Caco-2 (cell line): ENCODE results near the gene CNTN6. TPM values are rescaled to one million over a fixed set of nuclear protein-coding genes. Genes with fewer than 3 reads are reported as not detected.

Experiments used
- BruUV-seq: library from RNA; stranded (reverse); fragments of 400-500 nt; replicated peaks from 2 replicates; lab custom pipeline; 2021; lab: Mats Ljungman, UMichigan
- CTCF ChIA-PET: fragments of 300-600 bp; sonication (Branson Sonifier 250); formaldehyde crosslinking; loops from one replicate; lab custom pipeline; 2022; ENCODE audit warnings: antibody characterized with exemption; lab: Charles Lee
- POLR2A ChIA-PET: fragments of 300-600 bp; sonication (Branson Sonifier 250); formaldehyde crosslinking; loops from one replicate; lab custom pipeline; 2022; ENCODE audit warnings: antibody characterized with exemption; lab: Charles Lee
- DNase-seq, 2 experiments: peaks; one replicate each; pipeline versions ENCODE4 v3.0.0 to v3.0.0-alpha.2; 2020 to 2022
- H3K27me3 ChIP-seq: replicated peaks from 2 replicates; pipeline ENCODE4 v1.6.0; 2011; ENCODE audit warnings: low read length; ENCODE audit not compliant: control insufficient read depth, insufficient read depth
- H3K36me3 ChIP-seq: 2 replicates; pipeline ENCODE4 v1.5.1; 2011; ENCODE audit warnings: low read length; ENCODE audit not compliant: control insufficient read depth, insufficient read depth
- H3K4me1 ChIP-seq: fragments of 250-450 bp; sonication (Bioruptor Pico); 2 replicates; pipeline ENCODE4 v1.5.1; 2020; ENCODE audit warnings: mild to moderate bottlenecking
- H3K4me3 ChIP-seq: 2 replicates; pipeline ENCODE4 v1.5.1; 2011; ENCODE audit warnings: low read depth, mild to moderate bottlenecking, control low read depth, low read length
- H3K9me3 ChIP-seq: fragments of 250-450 bp; sonication (Bioruptor Pico); 2 replicates; pipeline ENCODE4 v1.5.1; 2020; ENCODE audit warnings: mild to moderate bottlenecking, moderate library complexity
- H3K27ac Mint-ChIP-seq: one replicate; pipeline ENCODE4 v1.8.0; 2022; ENCODE audit warnings: mixed read lengths; ENCODE audit not compliant: unreplicated experiment
- H3K27me3 Mint-ChIP-seq: one replicate; pipeline ENCODE4 v1.8.0; 2022; ENCODE audit warnings: mixed read lengths; ENCODE audit not compliant: insufficient read depth, unreplicated experiment
- H3K36me3 Mint-ChIP-seq: one replicate; pipeline ENCODE4 v1.8.0; 2022; ENCODE audit warnings: mild to moderate bottlenecking, mixed read lengths; ENCODE audit not compliant: insufficient read depth, unreplicated experiment
- H3K4me1 Mint-ChIP-seq: one replicate; pipeline ENCODE4 v1.8.0; 2022; ENCODE audit warnings: low read depth, mixed read lengths; ENCODE audit not compliant: unreplicated experiment
- H3K4me3 Mint-ChIP-seq: one replicate; pipeline ENCODE4 v1.8.0; 2022; ENCODE audit warnings: mild to moderate bottlenecking, moderate library complexity, mixed read lengths; ENCODE audit not compliant: unreplicated experiment
- H3K9me3 Mint-ChIP-seq: one replicate; pipeline ENCODE4 v1.8.0; 2022; ENCODE audit warnings: mixed read lengths; ENCODE audit not compliant: unreplicated experiment
- CTCF ChIP-seq, 2 experiments: fragments of 200-600 bp in 1 of 2; IDR thresholded peaks; 1 replicate in 1 of 2; 2 replicates in 1 of 2; pipeline versions ENCODE4 v1.5.1 to v1.8.0; 2011 to 2022; ENCODE audit warnings: antibody characterized with exemption in 1 of 2, control low read depth in 1 of 2, inconsistent platforms in 1 of 2, low read depth in 1 of 2, low read length in 1 of 2, mild to moderate bottlenecking in 1 of 2, moderate library complexity in 1 of 2; ENCODE audit not compliant: insufficient read depth in 1 of 2, severe bottlenecking in 1 of 2, unreplicated experiment in 1 of 2
- intact Hi-C: fragments of 100-400 bp; cut with micrococcal nuclease; formaldehyde crosslinking; loops from one replicate; pipeline ENCODE4 v1.10.0; 2022; ENCODE audit not compliant: unreplicated experiment
- total RNA-seq: library from RNA; stranded (reverse); gene quantifications from 2 replicates; pipeline ENCODE4 v1.2.3, GENCODE V29; 2022

CNTN6 gene
- total RNA-seq, 1 experiment from 2014 or later: not detected

GRCh38 chr3:1350885-1351284 lies 258.1 kb downstream of the CNTN6 start:
- ChIA-PET CTCF (no interaction called here), POLR2A (no interaction called here)
- Mint-ChIP-seq H3K36me3 (no peaks in the 10 kb centered on the region), H3K4me3 (no peak overlapping the region), H3K27ac (no peak overlapping the region), H3K27me3 (no peaks in the 10 kb centered on the region), H3K4me1 (peaks cover 4% of the 10 kb centered on the region), H3K9me3 (no peaks in the 10 kb centered on the region)
- intact Hi-C loops: no loop called here
- no peaks in the 10 kb centered on the region for H3K36me3 ChIP-seq
- no peaks in the 10 kb centered on the region for H3K27me3 ChIP-seq
- no peaks in the 10 kb centered on the region for H3K9me3 ChIP-seq
- no peak for TF ChIP-seq CTCF (IDR thresholded peaks at IDR 0.05; ENCODE audit: insufficient read depth in 1 of 2, low read depth in 1 of 2, low read length in 1 of 2, severe bottlenecking in 1 of 2, unreplicated experiment in 1 of 2)
- no peak overlapping the region for H3K4me3 ChIP-seq
- no peaks in the 10 kb centered on the region for H3K4me1 ChIP-seq
- no TSS peak for BruUV-seq
- DNase-seq: no peak

- Mint-ChIP-seq H3K36me3 (no peaks in the 10 kb centered on the region), H3K4me3 (no peak overlapping the region), H3K4me1 (peaks cover 4% of the 10 kb centered on the region), H3K27ac (no peak overlapping the region), H3K9me3 (no peaks in the 10 kb centered on the region), H3K27me3 (peaks cover 5% of the 10 kb centered on the region)
- ChIA-PET POLR2A (no interaction called here), CTCF (no interaction called here)
- BruUV-seq: no TSS peak
- no peaks in the 10 kb centered on the region for H3K9me3 ChIP-seq
- H3K36me3 ChIP-seq: no peaks in the 10 kb centered on the region
- intact Hi-C loops: no loop called here
- no peak for DNase-seq
- no peaks in the 10 kb centered on the region for H3K4me1 ChIP-seq
- no peak for TF ChIP-seq CTCF (IDR thresholded peaks at IDR 0.05; ENCODE audit: insufficient read depth in 1 of 2, low read depth in 1 of 2, low read length in 1 of 2, severe bottlenecking in 1 of 2, unreplicated experiment in 1 of 2)
- no peaks in the 10 kb centered on the region for H3K27me3 ChIP-seq
- no peak overlapping the region for H3K4me3 ChIP-seq
Measured at GRCh38 chr3:1355691-1356090, 262.9 kb downstream of the CNTN6 start.

GRCh38 chr3:1356101-1356500 lies 263.3 kb downstream of the CNTN6 start:
- Histone ChIP-seq H3K4me1 (no peaks in the 10 kb centered on the region), H3K27me3 (no peaks in the 10 kb centered on the region), H3K9me3 (no peaks in the 10 kb centered on the region), H3K4me3 (no peak overlapping the region), H3K36me3 (no peaks in the 10 kb centered on the region)
- intact Hi-C loops: no loop called here
- Mint-ChIP-seq H3K4me3 (no peak overlapping the region), H3K27ac (no peak overlapping the region), H3K9me3 (no peaks in the 10 kb centered on the region), H3K27me3 (peaks cover 9% of the 10 kb centered on the region), H3K36me3 (no peaks in the 10 kb centered on the region), H3K4me1 (peaks cover 4% of the 10 kb centered on the region)
- ChIA-PET POLR2A (no interaction called here), CTCF (no interaction called here)
- BruUV-seq: no TSS peak
- TF ChIP-seq CTCF (IDR thresholded peaks at IDR 0.05; ENCODE audit: insufficient read depth in 1 of 2, low read depth in 1 of 2, low read length in 1 of 2, severe bottlenecking in 1 of 2, unreplicated experiment in 1 of 2): no peak
- DNase-seq: no peak
